H9 (cell line): ENCODE data around the gene LIMK2. TPM values are rescaled to one million over a fixed set of nuclear protein-coding genes. Genes with fewer than 3 reads are reported as not detected.

Experiments
- DNase-seq: peaks from one replicate; pipeline ENCODE4 v3.0.0-alpha.2; 2017
- H2AFZ ChIP-seq: one replicate; pipeline ENCODE4 v1.6.1; 2013; ENCODE audit warnings: mild to moderate bottlenecking, low read length, control low read depth, moderate library complexity
- H2AK5ac ChIP-seq: 2 replicates; pipeline ENCODE4 v1.6.1; 2013; ENCODE audit warnings: low read length, control low read depth, mixed read lengths; ENCODE audit not compliant: insufficient read length
- H2BK120ac ChIP-seq: one replicate; pipeline ENCODE4 v1.6.1; 2013; ENCODE audit warnings: low read depth, mild to moderate bottlenecking, low read length, control low read depth, inconsistent platforms; ENCODE audit not compliant: poor library complexity, severe bottlenecking
- H2BK12ac ChIP-seq: 2 replicates; pipeline ENCODE4 v1.6.1; 2013; ENCODE audit warnings: low read length, control low read depth, mixed read lengths, low read depth; ENCODE audit not compliant: insufficient read length
- H2BK15ac ChIP-seq: 2 replicates; pipeline ENCODE4 v1.6.1; 2013; ENCODE audit warnings: low read depth, low read length, control low read depth
- H2BK20ac ChIP-seq: one replicate; pipeline ENCODE4 v1.6.1; 2013; ENCODE audit warnings: low read depth, mild to moderate bottlenecking, low read length, control low read depth, inconsistent platforms; ENCODE audit not compliant: poor library complexity, severe bottlenecking
- H2BK5ac ChIP-seq: 2 replicates; pipeline ENCODE4 v1.6.1; 2013; ENCODE audit warnings: low read length, control low read depth, mixed read lengths; ENCODE audit not compliant: insufficient read length
- H3K14ac ChIP-seq: 2 replicates; pipeline ENCODE4 v1.6.1; 2013; ENCODE audit warnings: low read length, control low read depth; ENCODE audit not compliant: insufficient read depth
- H3K18ac ChIP-seq: 2 replicates; pipeline ENCODE4 v1.6.1; 2013; ENCODE audit warnings: low read depth, mild to moderate bottlenecking, mixed read lengths, low read length, control low read depth; ENCODE audit not compliant: insufficient read length
- H3K23ac ChIP-seq: 2 replicates; pipeline ENCODE4 v1.6.1; 2013; ENCODE audit warnings: low read length, control low read depth, mixed read lengths, low read depth; ENCODE audit not compliant: insufficient read length
- H3K23me2 ChIP-seq: 2 replicates; pipeline ENCODE4 v1.6.1; 2013; ENCODE audit warnings: low read depth, mild to moderate bottlenecking, mixed read lengths, low read length, control low read depth; ENCODE audit not compliant: insufficient read length, poor library complexity, severe bottlenecking
- H3K27ac ChIP-seq: 2 replicates; pipeline ENCODE4 v1.5.1; 2013; ENCODE audit warnings: low read length, control low read depth, mixed read lengths, low read depth; ENCODE audit not compliant: insufficient read length
- H3K27me3 ChIP-seq: 2 replicates; pipeline ENCODE4 v1.6.1; 2013; ENCODE audit warnings: low read length, control low read depth, inconsistent platforms; ENCODE audit not compliant: insufficient read depth
- H3K4ac ChIP-seq: 2 replicates; pipeline ENCODE4 v1.6.1; 2013; ENCODE audit warnings: low read depth, mild to moderate bottlenecking, control low read depth, inconsistent platforms, low read length, moderate library complexity
- H3K4me1 ChIP-seq: 2 replicates; pipeline ENCODE4 v1.6.1; 2013; ENCODE audit warnings: low read length, control low read depth, inconsistent platforms; ENCODE audit not compliant: insufficient read depth
- H3K4me2 ChIP-seq: 2 replicates; pipeline ENCODE4 v1.6.1; 2013; ENCODE audit warnings: low read length, control low read depth, mixed read lengths; ENCODE audit not compliant: insufficient read length, insufficient read depth
- H3K56ac ChIP-seq: 2 replicates; pipeline ENCODE4 v1.6.1; 2013; ENCODE audit warnings: low read depth, mild to moderate bottlenecking, mixed read lengths, low read length, control low read depth; ENCODE audit not compliant: insufficient read length
- H3K79me1 ChIP-seq: 2 replicates; pipeline ENCODE4 v1.6.1; 2013; ENCODE audit warnings: low read depth, mild to moderate bottlenecking, moderate library complexity, low read length, control low read depth, inconsistent platforms; ENCODE audit not compliant: insufficient read depth, poor library complexity, severe bottlenecking
- H3K79me2 ChIP-seq: 2 replicates; pipeline ENCODE4 v1.6.1; 2013; ENCODE audit warnings: low read length, control low read depth, inconsistent platforms; ENCODE audit not compliant: insufficient read depth
- H3K9ac ChIP-seq: 2 replicates; pipeline ENCODE4 v1.6.1; 2013; ENCODE audit warnings: low read length, control low read depth, mixed read lengths; ENCODE audit not compliant: insufficient read length; ENCODE audit errors: extremely low read depth
- H3K9me3 ChIP-seq: one replicate; pipeline ENCODE4 v1.6.1; 2013; ENCODE audit warnings: low read depth, low read length, inconsistent platforms; ENCODE audit not compliant: control insufficient read depth
- H3T11ph ChIP-seq: one replicate; pipeline ENCODE4 v1.6.1; 2013; ENCODE audit warnings: mild to moderate bottlenecking, low read length, control low read depth, inconsistent platforms
- H4K20me1 ChIP-seq: one replicate; pipeline ENCODE4 v1.6.1; 2013; ENCODE audit not compliant: control insufficient read depth, insufficient read length, insufficient read depth
- H4K5ac ChIP-seq: 2 replicates; pipeline ENCODE4 v1.6.1; 2013; ENCODE audit warnings: low read depth, mild to moderate bottlenecking, mixed read lengths, low read length, control low read depth; ENCODE audit not compliant: insufficient read length
- H4K8ac ChIP-seq: replicated peaks from 2 replicates; pipeline ENCODE4 v1.6.1; 2013; ENCODE audit warnings: low read length, control low read depth, mixed read lengths, low read depth; ENCODE audit not compliant: insufficient read length
- H4K91ac ChIP-seq: 2 replicates; pipeline ENCODE4 v1.6.1; 2013; ENCODE audit warnings: low read depth, mild to moderate bottlenecking, moderate library complexity, mixed read lengths, low read length, control low read depth; ENCODE audit not compliant: insufficient read length
- H3K27ac Mint-ChIP-seq, 3 experiments: 2 replicates in 2 of 3; 3 replicates in 1 of 3; pipeline ENCODE4 v1.8.0; 2020 to 2021; ENCODE audit warnings: mixed read lengths in 3 of 3, mild to moderate bottlenecking in 1 of 3, moderate library complexity in 1 of 3
- H3K27me3 Mint-ChIP-seq: 2 replicates; pipeline ENCODE4 v1.8.0; 2021; ENCODE audit warnings: low read depth, mild to moderate bottlenecking, moderate library complexity, mixed read lengths
- H3K36me3 Mint-ChIP-seq, 3 experiments: 2 replicates in 2 of 3; 3 replicates in 1 of 3; pipeline ENCODE4 v1.8.0; 2020 to 2021; ENCODE audit warnings: low read depth in 3 of 3, mixed read lengths in 3 of 3; ENCODE audit not compliant: insufficient read depth in 1 of 3
- H3K4me1 Mint-ChIP-seq, 2 experiments: 2 replicates each; pipeline ENCODE4 v1.8.0; 2020; ENCODE audit warnings: mixed read lengths in 2 of 2
- H3K4me3 Mint-ChIP-seq, 2 experiments: 2 replicates in 1 of 2; 3 replicates in 1 of 2; pipeline ENCODE4 v1.8.0; 2020 to 2021; ENCODE audit warnings: mild to moderate bottlenecking in 2 of 2, mixed read lengths in 2 of 2, moderate library complexity in 1 of 2
- H3K9me3 Mint-ChIP-seq, 2 experiments: 2 replicates in 1 of 2; 3 replicates in 1 of 2; pipeline ENCODE4 v1.8.0; 2020; ENCODE audit warnings: mild to moderate bottlenecking in 2 of 2, mixed read lengths in 2 of 2, moderate library complexity in 1 of 2
- CTCF ChIP-seq: fragments of 200-600 bp; sonication (generic); conservative IDR thresholded peaks from 3 replicates; pipeline ENCODE4 v1.8.0; 2021; ENCODE audit warnings: antibody characterized with exemption, mild to moderate bottlenecking
- WGBS: extraction: QIAGEN DNeasy Blood & Tissue Kit; methylation state at CpG from one replicate; pipeline ENCODE4 v1.1.7; 2013; ENCODE audit warnings: missing lambda C conversion rate, low lambda C conversion rate, mixed read lengths; ENCODE audit not compliant: insufficient read length; ENCODE audit errors: extremely low coverage; 5-methylcytosine and 5-hydroxymethylcytosine counted together
- total RNA-seq: library from RNA; stranded (reverse); gene quantifications from 2 replicates; pipeline ENCODE4 v1.2.1, GENCODE V29; 2021

Gene LIMK2
- total RNA-seq, 1 experiment from 2014 or later: 51.3 TPM

- Histone ChIP-seq H3K14ac (no peak overlapping the region), H2BK120ac (no peak overlapping the region), H2BK15ac (no peak overlapping the region), H3K9me3 (no peaks in the 10 kb centered on the region), H2BK20ac (no peak overlapping the region), H3K56ac (no peak overlapping the region), H2AK5ac (no peak overlapping the region), H3K4me2 (no peak overlapping the region), H3K27ac (no peak overlapping the region), H3K4me1 (no peaks in the 10 kb centered on the region), H4K20me1 (no peaks in the 10 kb centered on the region), H3K9ac (no peak overlapping the region), H4K91ac (no peak overlapping the region), H4K5ac (no peak overlapping the region), H3K27me3 (no peaks in the 10 kb centered on the region), H3K18ac (no peak overlapping the region), H3K23me2 (no peaks in the 10 kb centered on the region), H3K23ac (no peak overlapping the region), H4K8ac (no peak overlapping the region), H3T11ph (no peak overlapping the region), H3K79me1 (peaks cover 6% of the 10 kb centered on the region), H3K4ac (no peak overlapping the region), H3K79me2 (no peaks in the 10 kb centered on the region), H2AFZ (no peak overlapping the region), H2BK12ac (no peak overlapping the region), H2BK5ac (no peak overlapping the region)
- no peak for TF ChIP-seq CTCF
- WGBS: no CpG with 5 or more reads among the region's 6 CpGs
- Mint-ChIP-seq H3K4me1 (no peaks in the 10 kb centered on the region), H3K4me3 (no peak overlapping the region), H3K9me3 (peaks cover 9 to 11% of the 10 kb centered on the region in 2 experiments; a peak in 4 of 5 replicates), H3K36me3 (peaks cover 10 to 27% (median 23%) of the 10 kb centered on the region in 3 experiments), H3K27ac (peak overlapping the region in 1 of 3 experiments; percentile 5; a peak in 2 of 7 replicates), H3K27me3 (no peaks in the 10 kb centered on the region)
- no peak for DNase-seq
Observed at GRCh38 chr22:31187627-31188026, 24.5 kb upstream of the LIMK2 start.
